Testis (tissue), 2 donors: Measurements from ENCODE around the gene RDX.

Experiments used
- POLR2A ChIP-seq: fragments of 450-650 bp; IDR thresholded peaks from one replicate; pipeline ENCODE4 v1.6.1; 2017; ENCODE audit warnings: antibody characterized with exemption, mild to moderate bottlenecking, moderate library complexity
- TF ChIP-seq, protein P1 (sequence below), 3 experiments: fragments of 450-650 bp in 2 of 3; fragments of 200-600 bp in 1 of 3; sonication (generic) in 1 of 3; IDR thresholded peaks; one replicate each; pipeline ENCODE4 v1.5.1; 2016 to 2019; ENCODE audit warnings: antibody characterized with exemption in 3 of 3, mild to moderate bottlenecking in 2 of 3, moderate library complexity in 1 of 3

DNA sequence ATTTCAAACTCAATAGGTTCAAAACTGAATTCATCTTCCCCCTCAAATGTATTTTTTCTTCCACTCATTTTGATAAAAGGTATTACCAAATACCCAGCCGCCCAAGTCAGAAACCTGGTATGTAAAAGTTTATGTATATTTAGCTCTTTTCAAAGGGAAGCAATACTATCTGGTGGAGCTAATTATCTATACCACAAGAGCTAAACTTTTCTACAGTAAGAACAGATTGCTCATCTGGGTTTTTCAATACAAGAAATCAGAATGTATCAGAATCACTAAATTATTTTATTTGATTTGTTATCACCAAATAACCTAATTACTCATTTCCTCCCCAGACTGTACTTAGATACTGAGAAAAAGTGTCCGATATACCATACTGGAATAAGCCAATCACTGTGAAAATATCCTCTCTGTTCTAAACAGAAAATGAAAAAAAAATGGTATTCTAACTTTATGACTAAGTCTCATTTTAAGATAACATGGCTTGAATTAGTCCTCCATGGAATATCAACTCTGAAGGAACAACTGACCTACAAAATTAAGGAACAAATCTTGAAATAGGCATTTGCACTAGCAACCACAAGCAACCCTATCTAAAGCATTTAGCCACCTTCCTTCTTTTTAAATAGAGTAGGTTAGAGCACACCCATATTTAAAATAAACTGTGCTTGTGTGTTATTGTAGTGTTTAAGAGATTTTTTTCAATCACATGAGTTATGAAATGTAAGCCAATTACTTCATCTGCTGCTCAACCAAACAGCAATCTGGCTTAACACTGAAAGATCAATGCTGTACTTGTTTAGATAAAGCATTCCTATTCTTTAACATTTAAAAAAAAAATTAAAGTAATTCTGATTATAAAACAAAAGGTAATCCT lies 35.0 kb downstream of the RDX start:
- TF ChIP-seq, protein P1, sequence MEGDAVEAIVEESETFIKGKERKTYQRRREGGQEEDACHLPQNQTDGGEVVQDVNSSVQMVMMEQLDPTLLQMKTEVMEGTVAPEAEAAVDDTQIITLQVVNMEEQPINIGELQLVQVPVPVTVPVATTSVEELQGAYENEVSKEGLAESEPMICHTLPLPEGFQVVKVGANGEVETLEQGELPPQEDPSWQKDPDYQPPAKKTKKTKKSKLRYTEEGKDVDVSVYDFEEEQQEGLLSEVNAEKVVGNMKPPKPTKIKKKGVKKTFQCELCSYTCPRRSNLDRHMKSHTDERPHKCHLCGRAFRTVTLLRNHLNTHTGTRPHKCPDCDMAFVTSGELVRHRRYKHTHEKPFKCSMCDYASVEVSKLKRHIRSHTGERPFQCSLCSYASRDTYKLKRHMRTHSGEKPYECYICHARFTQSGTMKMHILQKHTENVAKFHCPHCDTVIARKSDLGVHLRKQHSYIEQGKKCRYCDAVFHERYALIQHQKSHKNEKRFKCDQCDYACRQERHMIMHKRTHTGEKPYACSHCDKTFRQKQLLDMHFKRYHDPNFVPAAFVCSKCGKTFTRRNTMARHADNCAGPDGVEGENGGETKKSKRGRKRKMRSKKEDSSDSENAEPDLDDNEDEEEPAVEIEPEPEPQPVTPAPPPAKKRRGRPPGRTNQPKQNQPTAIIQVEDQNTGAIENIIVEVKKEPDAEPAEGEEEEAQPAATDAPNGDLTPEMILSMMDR (IDR thresholded peaks at IDR 0.05) = no peak
- TF ChIP-seq POLR2A = no peak
